Measurements from ENCODE around the gene CAMK1G. TPM values are rescaled to one million over a fixed set of nuclear protein-coding genes. Genes with fewer than 3 reads are reported as not detected.

CAMK1G gene
- total RNA-seq, 1 donor from 2014 or later = 2.4 TPM

- TF ChIP-seq CTCF (IDR thresholded peaks at IDR 0.05; ENCODE audit: unreplicated experiment) = no peak
- H3K27ac Mint-ChIP-seq = no peak overlapping the region
- no peaks in the 10 kb centered on the region for H3K36me3 Mint-ChIP-seq (ENCODE audit: insufficient read depth)
- H3K27me3 Mint-ChIP-seq = peaks cover 3% of the 10 kb centered on the region
- H3K9me3 Mint-ChIP-seq (ENCODE audit: low read depth) = no peaks in the 10 kb centered on the region
- peaks cover 15% of the 10 kb centered on the region for H3K4me1 Mint-ChIP-seq (ENCODE audit: low read depth)
- H3K4me3 Mint-ChIP-seq (ENCODE audit: low read depth) = no peak overlapping the region
- DNase-seq (ENCODE audit: low spot score, unreplicated experiment) = no peak
Measured at GRCh38 chr1:209542585-209542984, 40.9 kb upstream of the CAMK1G start.

- no peaks in the 10 kb centered on the region for H3K36me3 Mint-ChIP-seq (ENCODE audit: insufficient read depth)
- no peak for TF ChIP-seq CTCF (IDR thresholded peaks at IDR 0.05; ENCODE audit: unreplicated experiment)
- H3K4me3 Mint-ChIP-seq (ENCODE audit: low read depth) = no peak overlapping the region
- no peak for DNase-seq (ENCODE audit: low spot score, unreplicated experiment)
- H3K9me3 Mint-ChIP-seq (ENCODE audit: low read depth) = no peaks in the 10 kb centered on the region
- peaks cover 19% of the 10 kb centered on the region for H3K4me1 Mint-ChIP-seq (ENCODE audit: low read depth)
- no peaks in the 10 kb centered on the region for H3K27me3 Mint-ChIP-seq
- peak overlapping the region; percentile 18 for H3K27ac Mint-ChIP-seq
Measured at GRCh38 chr1:209544098-209544497, 39.4 kb upstream of the CAMK1G start.

- no peaks in the 10 kb centered on the region for H3K36me3 Mint-ChIP-seq (ENCODE audit: insufficient read depth)
- H3K4me3 Mint-ChIP-seq (ENCODE audit: low read depth) = no peak overlapping the region
- H3K27me3 Mint-ChIP-seq = no peaks in the 10 kb centered on the region
- H3K4me1 Mint-ChIP-seq (ENCODE audit: low read depth) = peaks cover 28% of the 10 kb centered on the region
- no peaks in the 10 kb centered on the region for H3K9me3 Mint-ChIP-seq (ENCODE audit: low read depth)
- no peak for DNase-seq (ENCODE audit: low spot score, unreplicated experiment)
- no peak for TF ChIP-seq CTCF (IDR thresholded peaks at IDR 0.05; ENCODE audit: unreplicated experiment)
- peak overlapping the region; percentile 29 for H3K27ac Mint-ChIP-seq
Measured at GRCh38 chr1:209545423-209545822, 38.1 kb upstream of the CAMK1G start.

- Mint-ChIP-seq H3K4me3 (ENCODE audit: low read depth) (no peak overlapping the region), H3K36me3 (ENCODE audit: insufficient read depth) (no peaks in the 10 kb centered on the region), H3K27me3 (no peaks in the 10 kb centered on the region), H3K27ac (no peak overlapping the region), H3K9me3 (ENCODE audit: low read depth) (no peaks in the 10 kb centered on the region), H3K4me1 (ENCODE audit: low read depth) (peaks cover 28% of the 10 kb centered on the region)
- DNase-seq (ENCODE audit: low spot score, unreplicated experiment) = no peak
- no peak for TF ChIP-seq CTCF (IDR thresholded peaks at IDR 0.05; ENCODE audit: unreplicated experiment)
Measured at GRCh38 chr1:209546390-209547085, 37.0 kb upstream of the CAMK1G start.

- DNase-seq (ENCODE audit: low spot score, unreplicated experiment) = no peak
- peaks cover 5% of the 10 kb centered on the region for H3K27me3 Mint-ChIP-seq
- no peak for TF ChIP-seq CTCF (IDR thresholded peaks at IDR 0.05; ENCODE audit: unreplicated experiment)
Measured at GRCh38 chr1:209547626-209548025, 35.9 kb upstream of the CAMK1G start.

More at GRCh38 chr1:209547626-209548025, 35.9 kb upstream of the CAMK1G start:
- no peaks in the 10 kb centered on the region for H3K9me3 Mint-ChIP-seq (ENCODE audit: low read depth)
- H3K36me3 Mint-ChIP-seq (ENCODE audit: insufficient read depth) = no peaks in the 10 kb centered on the region
- H3K4me3 Mint-ChIP-seq (ENCODE audit: low read depth) = no peak overlapping the region
- peaks cover 28% of the 10 kb centered on the region for H3K4me1 Mint-ChIP-seq (ENCODE audit: low read depth)
- no peak overlapping the region for H3K27ac Mint-ChIP-seq
